Placental pericyte (primary cell): Measurements from ENCODE around the gene SURF1. TPM values are rescaled to one million over a fixed set of nuclear protein-coding genes. Genes with fewer than 3 reads are reported as not detected.

ENCODE experiments used
- small RNA-seq: library from RNA; depleted of rRNA; stranded (forward); fragments of <200 nt; gene quantifications from one replicate; pipeline ENCODE3, GENCODE V24; 2012; ENCODE audit warnings: low replicate concordance
- total RNA-seq: library from RNA; depleted of rRNA; stranded (reverse); fragments of >200 nt; gene quantifications from 2 replicates; pipeline ENCODE4 v1.2.3, GENCODE V29; 2012

SURF1 gene
- total RNA-seq: 18.2 and 27.1 TPM in 2 replicates

GRCh38 chr9:133356391-133357091, at the start of gene SURF1, which contains the start of gene SURF2:
TSS of gene SURF1 (minus strand) at chr9:133356487. CDS start at chr9:133356453, 34 bp downstream.
TSS of gene SURF2 (plus strand) at chr9:133356550. CDS start at chr9:133356593, 43 bp downstream.

GRCh38 chr9:133375724-133376654, 19.7 kb upstream of the SURF1 start, which contains the start of the genes STKLD1 and SURF4:
TSS of gene STKLD1 (plus strand) at chr9:133376366. CDS start at chr9:133376474, 108 bp downstream.
TSS of gene SURF4 (minus strand) at chr9:133376060. CDS start at chr9:133375969, 91 bp downstream.

GRCh38 chr9:133347985-133348717, 8.1 kb downstream of the SURF1 start, which contains the start of the genes MED22 and RPL7A:
TSS of gene MED22 (minus strand) at chr9:133348131. CDS start at chr9:133346662, 1,469 bp downstream.
TSS of gene RPL7A (plus strand) at chr9:133348218. CDS start at chr9:133348244, 26 bp downstream.

GRCh38 chr9:133335924-133336811, 20.1 kb downstream of the SURF1 start, which contains the start of gene SURF6:
TSS of gene SURF6 (minus strand) at chr9:133336188. CDS start at chr9:133336132, 56 bp downstream.

Small RNA genes within 50 kb of the gene (small RNA-seq; reads per million reads assigned to genes)
- gene RF00019: not detected
- not detected for gene SNORD24
- not detected for gene SNORD36A
- not detected for gene SNORD36B
- not detected for gene SNORD36C

Other genes with a start within 250 kb of the SURF1 start
- gene RALGDS, start 235.2 kb downstream of the SURF1 start, total RNA-seq: 16.4 and 25.6 TPM in 2 replicates
- 1.6 and 10.3 TPM in 2 replicates for gene GBGT1, start 192.6 kb downstream of the SURF1 start, total RNA-seq
- not detected in 2 replicates for gene OBP2B, start 147.2 kb downstream of the SURF1 start, total RNA-seq
- not detected in 2 replicates for gene ABO, start 81.3 kb downstream of the SURF1 start, total RNA-seq
- gene SURF6, start 20.3 kb downstream of the SURF1 start, total RNA-seq: 7.6 and 12.0 TPM in 2 replicates
- 18.6 and 20.3 TPM in 2 replicates for gene MED22, start 8.4 kb downstream of the SURF1 start, total RNA-seq
- gene RPL7A, start 8.3 kb downstream of the SURF1 start, total RNA-seq: 1,207 and 2,492 TPM in 2 replicates
- 9.2 and 17.0 TPM in 2 replicates for gene SURF2, start 63 bp upstream of the SURF1 start, total RNA-seq
- 449 and 574 TPM in 2 replicates for gene SURF4, start 19.6 kb upstream of the SURF1 start, total RNA-seq
- under 0.01 and 0.14 TPM in 2 replicates for gene STKLD1, start 19.9 kb upstream of the SURF1 start, total RNA-seq
- 15.0 and 22.8 TPM in 2 replicates for gene REXO4, start 61.5 kb upstream of the SURF1 start, total RNA-seq
- 0.57 and 0.88 TPM in 2 replicates for gene ADAMTS13, start 65.9 kb upstream of the SURF1 start, total RNA-seq
- gene CACFD1, start 103.5 kb upstream of the SURF1 start, total RNA-seq: 6.4 and 13.8 TPM in 2 replicates
- 48.4 and 79.4 TPM in 2 replicates for gene SLC2A6, start 122.6 kb upstream of the SURF1 start, total RNA-seq
- not detected in 2 replicates for gene MYMK, start 168.5 kb upstream of the SURF1 start, total RNA-seq
- 0.57 and 17.7 TPM in 2 replicates for gene ADAMTSL2, start 178.2 kb upstream of the SURF1 start, total RNA-seq